ENCODE measurements around the gene ZNF839.

DNA sequence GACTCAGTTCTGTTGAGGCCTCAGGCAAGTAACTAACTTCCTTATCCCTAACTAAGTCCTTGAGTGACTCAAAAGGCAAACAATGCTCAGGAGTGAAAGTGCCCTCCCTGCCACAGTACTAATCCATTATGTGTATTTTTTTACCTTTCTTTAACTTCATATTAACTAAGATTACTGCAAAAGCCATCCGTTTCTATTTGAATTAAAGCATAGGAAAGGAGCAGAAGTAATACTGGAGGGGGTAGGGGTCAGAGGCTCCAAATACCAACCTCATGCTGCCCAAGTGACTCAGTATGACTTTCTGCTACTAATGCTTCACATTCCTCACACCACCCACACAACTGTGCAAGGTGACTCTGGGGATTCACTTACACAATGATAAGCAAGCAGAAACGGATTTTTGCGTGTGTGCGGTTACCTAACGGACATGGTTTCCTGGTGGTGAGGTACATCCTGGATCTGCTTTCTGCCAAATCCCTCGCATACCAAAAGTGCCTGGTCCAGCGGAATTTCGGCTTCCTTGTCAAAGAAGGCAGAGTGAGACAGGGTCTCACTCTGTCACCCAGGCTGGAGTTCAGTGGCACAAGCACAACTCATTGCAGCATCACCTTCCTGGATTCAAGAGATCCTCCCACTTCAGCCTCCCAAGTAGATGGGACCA lies 39.7 kb upstream of the ZNF839 start:
- TF ChIP-seq, protein P1, sequence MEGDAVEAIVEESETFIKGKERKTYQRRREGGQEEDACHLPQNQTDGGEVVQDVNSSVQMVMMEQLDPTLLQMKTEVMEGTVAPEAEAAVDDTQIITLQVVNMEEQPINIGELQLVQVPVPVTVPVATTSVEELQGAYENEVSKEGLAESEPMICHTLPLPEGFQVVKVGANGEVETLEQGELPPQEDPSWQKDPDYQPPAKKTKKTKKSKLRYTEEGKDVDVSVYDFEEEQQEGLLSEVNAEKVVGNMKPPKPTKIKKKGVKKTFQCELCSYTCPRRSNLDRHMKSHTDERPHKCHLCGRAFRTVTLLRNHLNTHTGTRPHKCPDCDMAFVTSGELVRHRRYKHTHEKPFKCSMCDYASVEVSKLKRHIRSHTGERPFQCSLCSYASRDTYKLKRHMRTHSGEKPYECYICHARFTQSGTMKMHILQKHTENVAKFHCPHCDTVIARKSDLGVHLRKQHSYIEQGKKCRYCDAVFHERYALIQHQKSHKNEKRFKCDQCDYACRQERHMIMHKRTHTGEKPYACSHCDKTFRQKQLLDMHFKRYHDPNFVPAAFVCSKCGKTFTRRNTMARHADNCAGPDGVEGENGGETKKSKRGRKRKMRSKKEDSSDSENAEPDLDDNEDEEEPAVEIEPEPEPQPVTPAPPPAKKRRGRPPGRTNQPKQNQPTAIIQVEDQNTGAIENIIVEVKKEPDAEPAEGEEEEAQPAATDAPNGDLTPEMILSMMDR (IDR thresholded peaks at IDR 0.05): peak in 1 of 6 experiments; percentile 11
- no peak for TF ChIP-seq POLR2A (IDR thresholded peaks at IDR 0.05)
